OCI-LY1 (cell line): ENCODE data around the gene CFAP61.

Experiments
- H2AFZ ChIP-seq: fragments of 200-600 bp; sonication (generic), shearing (Covaris generic); 2 replicates; pipeline ENCODE4 v1.6.0; 2014; ENCODE audit warnings: antibody characterized with exemption, mild to moderate bottlenecking, low read length
- H3F3A ChIP-seq: fragments of 200-600 bp; sonication (generic), shearing (Covaris generic); 2 replicates; pipeline ENCODE4 v1.6.0; 2014; ENCODE audit warnings: mild to moderate bottlenecking, antibody characterized with exemption, low read length, moderate library complexity; ENCODE audit not compliant: insufficient read depth
- H3K27ac ChIP-seq: fragments of 200-600 bp; sonication (generic); 2 replicates; pipeline ENCODE4 v1.5.1; 2014; ENCODE audit warnings: low read length, mixed run types, mild to moderate bottlenecking, low read depth; ENCODE audit not compliant: poor library complexity, severe bottlenecking
- H3K27me3 ChIP-seq: fragments of 200-600 bp; sonication (generic); 2 replicates; pipeline ENCODE4 v1.6.0; 2014; ENCODE audit warnings: antibody characterized with exemption, mild to moderate bottlenecking, low read length, moderate library complexity; ENCODE audit not compliant: insufficient read depth
- H3K36me3 ChIP-seq: fragments of 200-600 bp; sonication (generic); 2 replicates; pipeline ENCODE4 v1.6.1; 2014; ENCODE audit warnings: mild to moderate bottlenecking, antibody characterized with exemption, low read length, moderate library complexity, mixed read lengths; ENCODE audit not compliant: insufficient read depth
- H3K4me1 ChIP-seq: fragments of 200-600 bp; sonication (generic); 2 replicates; pipeline ENCODE4 v1.5.1; 2014; ENCODE audit warnings: mild to moderate bottlenecking, low read length, moderate library complexity; ENCODE audit not compliant: insufficient read depth, severe bottlenecking
- H3K4me2 ChIP-seq: fragments of 200-600 bp; sonication (generic), shearing (Covaris generic); 2 replicates; pipeline ENCODE4 v1.6.1; 2014; ENCODE audit warnings: low read length
- H3K4me3 ChIP-seq: fragments of 200-600 bp; sonication (generic); 2 replicates; pipeline ENCODE4 v1.5.1; 2014; ENCODE audit warnings: low read length, low read depth, mild to moderate bottlenecking, mixed read lengths; ENCODE audit not compliant: poor library complexity, severe bottlenecking
- H3K79me2 ChIP-seq: fragments of 200-600 bp; shearing (Covaris generic); 2 replicates; pipeline ENCODE4 v1.6.1; 2016; ENCODE audit warnings: mixed run types, low read length, mixed read lengths; ENCODE audit not compliant: insufficient read depth
- H3K9ac ChIP-seq: fragments of 200-600 bp; sonication (generic), shearing (Covaris generic); 2 replicates; pipeline ENCODE4 v1.6.1; 2014; ENCODE audit warnings: mild to moderate bottlenecking, low read length, mixed read lengths
- H3K9me2 ChIP-seq: fragments of 200-600 bp; sonication (generic), shearing (Covaris generic); 2 replicates; pipeline ENCODE4 v1.6.1; 2014; ENCODE audit warnings: low read depth, mild to moderate bottlenecking, low read length, mixed read lengths
- H3K9me3 ChIP-seq: fragments of 200-600 bp; shearing (Covaris generic); 2 replicates; pipeline ENCODE4 v1.6.1; 2014; ENCODE audit warnings: low read length, mixed read lengths
- H4K20me1 ChIP-seq: fragments of 200-600 bp; sonication (generic), shearing (Covaris generic); 2 replicates; pipeline ENCODE4 v1.6.0; 2016; ENCODE audit warnings: mild to moderate bottlenecking, low read length; ENCODE audit not compliant: insufficient read depth
- CTCF ChIP-seq: fragments of 200-600 bp; sonication (generic), shearing (Covaris generic); IDR thresholded peaks from 2 replicates; pipeline ENCODE4 v1.5.1; 2017; ENCODE audit warnings: mild to moderate bottlenecking, antibody characterized with exemption, low read length, moderate library complexity, mixed read lengths
- EZH2 ChIP-seq: fragments of 200-600 bp; sonication (generic), shearing (Covaris generic); IDR thresholded peaks from 2 replicates; pipeline ENCODE4 v1.8.0; 2017; ENCODE audit warnings: borderline replicate concordance, mixed run types, mild to moderate bottlenecking, antibody characterized with exemption, low read length, moderate library complexity, mixed read lengths

CFAP61 gene

GRCh38 chr20:20167698-20168097 lies 115.4 kb downstream of the CFAP61 start:
- H3K4me1 ChIP-seq, result no peaks in the 10 kb centered on the region
- H3K4me3 ChIP-seq, result no peak overlapping the region
- TF ChIP-seq EZH2 (no peak), CTCF (no peak)
- H3K9me2 ChIP-seq, result no peaks in the 10 kb centered on the region
- H3K9ac ChIP-seq, result no peak overlapping the region
- H3K9me3 ChIP-seq, result no peaks in the 10 kb centered on the region
- H3K27me3 ChIP-seq, result no peaks in the 10 kb centered on the region
- H3K36me3 ChIP-seq, result no peaks in the 10 kb centered on the region
- H2AFZ ChIP-seq, result no peak overlapping the region
- no peaks in the 10 kb centered on the region for H3K79me2 ChIP-seq
- no peak overlapping the region for H3K27ac ChIP-seq
- no peaks in the 10 kb centered on the region for H3F3A ChIP-seq
- H4K20me1 ChIP-seq, result no peaks in the 10 kb centered on the region
- no peak overlapping the region for H3K4me2 ChIP-seq

GRCh38 chr20:20173254-20173653 lies 120.9 kb downstream of the CFAP61 start:
- H3K9me2 ChIP-seq, result no peaks in the 10 kb centered on the region
- no peak overlapping the region for H3K4me2 ChIP-seq
- no peak overlapping the region for H3K4me3 ChIP-seq
- H3K27me3 ChIP-seq, result no peaks in the 10 kb centered on the region
- no peak overlapping the region for H2AFZ ChIP-seq
- no peaks in the 10 kb centered on the region for H3K9me3 ChIP-seq
- TF ChIP-seq CTCF, result no peak
- no peak for TF ChIP-seq EZH2
- H3K27ac ChIP-seq, result no peak overlapping the region
- H3K4me1 ChIP-seq, result no peaks in the 10 kb centered on the region
- H3K9ac ChIP-seq, result no peak overlapping the region
- no peaks in the 10 kb centered on the region for H4K20me1 ChIP-seq
- H3K79me2 ChIP-seq, result no peaks in the 10 kb centered on the region
- H3F3A ChIP-seq, result no peaks in the 10 kb centered on the region
- H3K36me3 ChIP-seq, result no peaks in the 10 kb centered on the region

GRCh38 chr20:20174089-20174835 lies 121.9 kb downstream of the CFAP61 start:
- Histone ChIP-seq H3K9me3 (no peaks in the 10 kb centered on the region), H3K4me1 (no peaks in the 10 kb centered on the region), H4K20me1 (no peaks in the 10 kb centered on the region), H3K4me2 (no peak overlapping the region), H3K9me2 (no peaks in the 10 kb centered on the region), H3K27ac (no peak overlapping the region), H3K9ac (no peak overlapping the region), H3K4me3 (no peak overlapping the region), H2AFZ (no peak overlapping the region), H3K36me3 (no peaks in the 10 kb centered on the region), H3F3A (no peaks in the 10 kb centered on the region), H3K79me2 (no peaks in the 10 kb centered on the region), H3K27me3 (no peaks in the 10 kb centered on the region)
- TF ChIP-seq CTCF (no peak), EZH2 (no peak)
